Raji (cell line): ENCODE measurements around the gene E2F8.

Source experiments
- POLR2A ChIP-seq: IDR thresholded peaks from 2 replicates; pipeline ENCODE4 v1.6.1; 2011; ENCODE audit warnings: low read depth, low read length, control low read depth; ENCODE audit not compliant: insufficient read depth

Gene E2F8

GRCh38 chr11:19216021-19216420 lies 24.7 kb downstream of the E2F8 start:
- no peak for TF ChIP-seq POLR2A

DNA sequence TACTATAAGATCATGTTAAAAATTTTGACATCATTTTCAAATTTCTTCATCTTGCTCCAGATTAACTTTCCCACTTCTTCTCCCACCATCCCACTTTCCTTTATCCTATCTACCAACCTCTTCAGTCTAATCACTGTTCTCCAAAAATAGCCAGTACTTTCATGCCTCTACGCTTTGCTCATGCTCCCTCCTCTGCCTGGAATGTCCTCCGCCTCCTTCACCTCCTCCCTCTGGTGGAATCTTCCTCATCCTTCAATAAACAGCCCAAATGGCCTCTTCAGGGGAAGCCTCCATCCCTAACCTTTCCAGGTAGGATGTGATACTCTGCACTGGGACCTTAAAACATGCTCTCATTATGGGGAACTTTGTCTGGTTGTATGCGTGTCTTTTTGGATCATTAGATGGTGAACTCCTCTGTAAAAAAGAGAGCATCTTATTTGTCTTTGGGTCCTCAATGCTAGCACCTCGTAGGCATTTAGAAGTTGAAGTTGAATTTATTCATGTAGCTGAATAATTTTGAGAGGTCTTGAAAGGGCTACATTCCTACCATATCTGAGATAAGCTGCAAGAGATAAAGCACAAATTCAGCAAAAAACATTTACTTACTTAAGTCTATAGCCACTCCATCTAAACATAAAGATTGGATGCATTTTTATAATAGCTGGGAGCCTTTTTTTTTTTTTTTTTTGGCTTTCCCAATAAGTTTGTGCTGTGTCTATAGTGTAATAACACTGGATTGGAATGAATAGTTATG lies 31.0 kb downstream of the E2F8 start:
- no peak for TF ChIP-seq POLR2A

DNA sequence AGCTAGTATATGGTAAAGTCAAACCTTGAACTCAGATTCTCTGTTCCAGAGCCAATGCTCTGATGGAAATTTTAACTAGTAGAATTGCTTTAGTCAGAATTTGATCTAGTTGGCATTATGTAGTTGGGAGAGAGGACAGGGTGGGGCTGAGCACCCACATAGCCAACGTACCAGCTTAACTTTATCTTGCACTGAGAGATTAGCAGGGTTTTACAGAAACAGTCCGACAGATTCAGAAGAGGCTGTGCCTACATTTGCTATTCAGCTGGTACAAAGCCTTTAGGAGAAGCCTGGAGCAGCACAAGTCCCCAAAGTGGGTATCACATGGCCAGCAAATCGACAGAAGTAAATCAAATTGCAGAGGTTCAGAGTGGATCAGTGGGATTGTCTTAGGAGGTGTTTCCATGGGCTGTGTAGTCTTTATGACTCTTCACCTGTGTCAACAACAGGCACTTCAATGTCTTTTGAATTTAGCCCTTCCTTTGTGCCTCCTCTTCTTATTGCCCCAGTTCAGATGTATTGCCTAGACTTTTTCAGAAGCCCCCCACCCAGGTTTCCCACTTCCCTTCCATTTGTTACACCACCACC lies 31.7 kb downstream of the E2F8 start:
- no peak for TF ChIP-seq POLR2A

DNA sequence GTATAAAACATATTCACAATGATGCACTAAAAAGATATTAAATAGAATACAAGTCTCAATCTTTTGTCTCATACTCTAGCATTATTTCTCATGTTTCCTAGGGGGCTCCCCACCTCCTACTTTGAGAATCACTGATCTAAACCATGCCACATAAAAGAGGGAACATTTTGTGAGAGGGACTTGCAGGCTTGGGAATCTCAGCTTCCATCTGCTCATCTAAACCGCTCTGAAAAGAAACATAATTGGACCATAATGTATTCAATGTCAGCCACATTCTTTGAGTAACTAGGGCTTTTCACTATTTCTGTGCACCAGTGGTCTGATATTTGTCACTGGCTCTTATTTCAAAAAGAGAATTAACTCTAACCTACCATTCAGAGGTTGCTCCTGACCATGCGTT lies 32.6 kb downstream of the E2F8 start:
- no peak for TF ChIP-seq POLR2A

DNA sequence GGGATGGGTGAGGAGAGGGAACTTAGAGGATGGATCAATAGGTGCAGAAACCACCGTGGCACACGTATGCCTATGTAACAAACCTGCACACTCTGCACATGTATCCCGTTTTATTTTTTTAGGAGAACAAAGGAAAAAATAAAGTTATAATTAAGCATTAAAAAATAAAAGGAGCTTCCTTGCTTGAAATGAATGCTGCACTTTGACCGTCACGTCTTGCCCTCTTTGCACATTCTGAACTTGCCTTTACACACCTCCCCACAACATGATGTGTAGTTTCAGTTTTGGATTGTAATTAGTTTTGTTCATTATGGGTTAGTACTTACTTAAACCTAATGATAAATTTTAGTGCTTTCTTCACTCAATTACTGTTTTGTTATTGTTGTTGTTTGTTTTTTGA lies 35.9 kb downstream of the E2F8 start:
- no peak for TF ChIP-seq POLR2A

- TF ChIP-seq POLR2A, result no peak
These were observed 38.8 kb downstream of the E2F8 start, which contains the start of gene CSRP3 for GRCh38 chr11:19201737-19202605. CSRP3 (minus strand) TSS chr11:19201983; CDS start chr11:19192448, 9,535 bp downstream.

DNA sequence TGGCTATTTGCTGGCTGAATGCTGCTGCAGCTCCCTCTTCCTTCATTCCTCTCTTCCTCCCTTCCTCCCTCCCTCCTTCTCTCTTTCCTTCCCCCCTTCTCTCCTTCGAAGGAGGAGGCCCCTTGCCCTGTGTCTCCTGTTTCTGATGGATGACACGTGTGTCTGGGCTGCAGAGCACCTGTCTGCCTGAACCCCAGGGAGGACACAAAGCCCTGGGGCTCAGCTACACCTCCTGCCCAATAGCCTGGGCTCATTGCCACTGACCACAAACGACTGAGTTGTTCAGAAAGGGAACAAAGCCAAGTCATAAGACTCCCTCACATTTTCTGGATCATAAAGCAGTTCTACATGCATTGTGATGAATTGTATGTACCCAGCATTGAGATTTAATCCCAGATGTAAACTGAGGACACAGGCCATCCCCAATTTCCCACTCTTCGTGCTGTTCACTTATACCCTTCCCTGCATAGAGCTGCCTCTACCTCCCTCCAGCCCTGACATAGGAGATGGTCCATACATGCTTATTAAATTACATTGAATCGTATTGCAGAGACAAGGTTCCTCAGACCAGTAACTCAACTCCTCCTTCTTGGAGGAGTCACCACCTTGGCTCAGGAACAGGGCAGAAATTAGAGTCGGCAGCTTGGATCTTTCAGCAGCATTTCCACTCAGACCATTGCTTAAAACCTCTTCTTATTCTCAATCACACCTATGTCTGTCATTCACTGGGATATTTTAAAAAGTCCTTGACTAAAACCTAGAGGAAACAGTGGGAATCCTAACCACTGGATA lies 40.1 kb downstream of the E2F8 start:
- no peak for TF ChIP-seq POLR2A

- no peak for TF ChIP-seq POLR2A
These were observed 41.0 kb downstream of the E2F8 start for GRCh38 chr11:19199771-19200170.

GRCh38 chr11:19199048-19199447 lies 41.7 kb downstream of the E2F8 start:
- TF ChIP-seq POLR2A, result no peak

DNA sequence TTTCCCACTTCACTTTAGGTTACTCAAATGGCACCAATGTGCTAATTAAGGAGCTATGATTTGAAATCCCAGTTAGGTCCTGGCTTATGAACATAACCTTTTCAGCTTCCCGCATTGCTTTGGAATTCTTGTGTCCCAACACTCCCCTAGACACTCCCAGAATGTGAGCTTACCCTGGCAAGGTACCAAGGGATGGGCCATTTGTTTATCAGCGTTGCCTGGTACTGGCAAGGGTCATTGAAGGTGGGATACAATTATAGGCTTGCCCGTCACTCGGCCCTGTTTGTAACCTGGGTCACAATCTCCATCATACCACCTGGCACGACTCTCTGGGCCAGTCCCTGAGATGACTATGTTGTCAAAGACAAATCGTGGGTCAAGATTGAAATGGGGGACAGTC lies 44.3 kb downstream of the E2F8 start:
- no peak for TF ChIP-seq POLR2A

DNA sequence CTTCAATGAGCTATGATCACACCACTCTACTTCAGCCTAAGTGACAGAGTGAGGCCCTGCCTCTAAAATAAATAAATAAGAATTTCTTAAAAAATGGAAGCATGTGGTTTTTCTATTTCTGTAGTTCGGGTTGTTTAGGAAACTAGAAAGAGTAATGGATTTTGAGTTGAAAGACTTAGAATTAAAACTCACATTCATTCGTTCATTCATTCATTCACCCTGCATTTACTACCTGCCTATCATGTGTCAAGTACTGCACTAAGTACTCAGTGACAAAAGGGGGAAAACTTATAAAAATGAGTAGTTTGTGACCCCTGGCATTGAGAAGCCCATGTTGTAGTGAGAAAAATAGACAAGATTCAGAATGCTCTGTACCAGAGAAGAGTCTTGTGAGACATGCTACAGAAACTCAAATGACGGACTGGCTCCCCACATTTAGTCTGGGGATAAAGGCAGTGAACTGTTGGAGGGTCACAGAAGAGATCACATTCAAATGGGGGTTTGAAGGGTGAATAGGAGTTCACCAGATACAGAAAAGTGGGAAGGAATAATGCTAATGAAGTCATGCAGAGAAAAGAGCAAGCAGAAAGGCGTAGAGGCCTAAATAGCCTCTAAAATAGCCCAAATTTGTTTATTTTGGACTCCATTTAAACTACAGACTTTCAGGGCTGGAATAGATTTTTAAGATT lies 46.0 kb downstream of the E2F8 start:
- no peak for TF ChIP-seq POLR2A

- TF ChIP-seq POLR2A, result no peak
These were observed 46.8 kb downstream of the E2F8 start for GRCh38 chr11:19193916-19194315.

DNA sequence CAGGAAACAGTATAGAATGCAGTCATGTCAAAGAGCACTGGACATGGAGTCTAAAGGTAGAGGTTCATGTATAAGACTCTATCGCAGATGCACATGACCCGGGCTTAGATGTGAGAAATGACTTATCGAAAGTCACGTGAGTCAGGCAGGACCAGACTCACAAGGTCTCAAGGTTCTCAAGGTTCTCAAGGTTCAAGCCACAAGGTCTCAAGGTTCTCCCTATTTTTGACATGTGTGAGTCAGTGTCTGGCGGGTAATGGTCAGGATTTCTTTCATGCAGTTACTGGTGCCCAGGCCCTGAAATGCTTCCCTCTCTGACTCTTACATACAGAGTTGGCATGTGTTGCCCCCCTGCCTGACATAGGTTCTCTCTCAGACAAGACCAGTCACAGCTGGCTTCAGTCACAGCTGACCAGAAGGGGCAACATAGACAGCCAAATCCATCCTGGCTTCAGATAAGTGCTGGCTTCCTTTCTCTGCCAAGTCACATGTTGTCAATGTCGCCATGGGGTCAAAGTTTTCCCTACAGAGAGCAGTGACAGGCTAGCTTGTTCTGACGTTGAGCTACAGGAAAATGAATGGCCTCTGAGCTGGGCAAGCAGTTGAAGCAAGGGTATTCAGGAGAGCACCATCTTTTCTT lies 49.1 kb downstream of the E2F8 start:
- no peak for TF ChIP-seq POLR2A

DNA sequence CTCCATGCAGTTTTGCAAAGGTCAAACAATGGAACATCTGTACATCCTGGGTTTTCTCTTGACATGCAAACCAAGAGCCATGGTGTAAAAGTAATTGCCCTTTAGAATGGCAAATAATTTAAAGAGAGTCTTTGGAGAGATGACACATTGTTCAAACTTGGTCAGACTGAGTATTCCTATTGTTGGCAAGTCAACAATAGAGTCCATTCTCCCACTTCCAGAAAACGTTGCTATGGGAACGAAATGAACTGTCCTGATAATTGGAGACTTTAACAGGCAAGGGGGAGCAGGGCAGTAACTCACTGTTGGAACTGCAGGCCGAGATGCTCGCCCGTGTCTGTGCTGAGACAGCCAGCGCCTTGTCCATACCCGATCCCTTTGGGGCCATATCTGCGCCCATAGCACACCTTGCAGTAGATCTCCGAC lies 52.9 kb downstream of the E2F8 start:
- no peak for TF ChIP-seq POLR2A
